ENCODE results near the gene VIT.

Gene VIT

GRCh38 chr2:36696533-36696932 is at the start of gene VIT:
VIT (plus strand) TSS chr2:36696707; CDS start chr2:36716371, 19,664 bp downstream.
- DNase-seq, result no peak

DNA sequence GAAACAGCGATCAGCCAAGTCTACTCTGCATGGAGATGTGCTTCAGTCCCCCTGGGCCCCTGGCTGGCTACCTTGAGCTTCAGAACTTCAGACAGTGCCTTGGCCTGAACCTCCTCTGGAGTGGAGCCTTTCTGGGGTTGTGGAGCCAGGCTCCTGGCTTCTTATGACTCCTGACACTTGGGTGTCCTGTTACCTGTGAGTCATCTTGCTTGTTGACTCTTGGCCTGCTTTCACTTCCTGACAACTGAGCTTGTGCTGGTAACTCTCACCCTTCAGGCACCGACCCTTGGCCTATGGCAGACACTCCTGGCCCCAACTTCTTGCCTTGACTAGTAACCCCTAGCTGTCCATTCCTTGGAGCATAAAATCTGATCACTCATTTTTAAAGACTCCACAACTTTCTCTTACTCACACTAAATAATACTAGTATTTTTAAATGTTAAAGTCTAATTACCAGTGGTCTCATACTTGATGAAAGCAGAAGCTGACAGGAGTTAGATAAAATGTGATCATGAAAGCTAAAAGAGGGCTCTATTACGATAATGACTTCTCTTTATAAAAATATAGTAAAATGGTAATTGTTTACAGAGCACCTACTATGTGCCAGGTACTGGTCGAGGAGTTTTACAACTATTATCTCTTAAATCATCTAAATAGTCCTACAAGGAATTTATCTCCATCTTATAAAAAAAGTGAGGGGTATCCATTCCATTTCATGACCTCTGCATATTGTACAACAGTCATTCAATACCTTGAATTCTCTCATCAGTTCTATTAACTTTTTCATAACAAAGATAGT is 46.3 kb upstream of the VIT start:
- no peak for DNase-seq

GRCh38 chr2:36653155-36653554 is 43.4 kb upstream of the VIT start:
- DNase-seq, result no peak

DNA sequence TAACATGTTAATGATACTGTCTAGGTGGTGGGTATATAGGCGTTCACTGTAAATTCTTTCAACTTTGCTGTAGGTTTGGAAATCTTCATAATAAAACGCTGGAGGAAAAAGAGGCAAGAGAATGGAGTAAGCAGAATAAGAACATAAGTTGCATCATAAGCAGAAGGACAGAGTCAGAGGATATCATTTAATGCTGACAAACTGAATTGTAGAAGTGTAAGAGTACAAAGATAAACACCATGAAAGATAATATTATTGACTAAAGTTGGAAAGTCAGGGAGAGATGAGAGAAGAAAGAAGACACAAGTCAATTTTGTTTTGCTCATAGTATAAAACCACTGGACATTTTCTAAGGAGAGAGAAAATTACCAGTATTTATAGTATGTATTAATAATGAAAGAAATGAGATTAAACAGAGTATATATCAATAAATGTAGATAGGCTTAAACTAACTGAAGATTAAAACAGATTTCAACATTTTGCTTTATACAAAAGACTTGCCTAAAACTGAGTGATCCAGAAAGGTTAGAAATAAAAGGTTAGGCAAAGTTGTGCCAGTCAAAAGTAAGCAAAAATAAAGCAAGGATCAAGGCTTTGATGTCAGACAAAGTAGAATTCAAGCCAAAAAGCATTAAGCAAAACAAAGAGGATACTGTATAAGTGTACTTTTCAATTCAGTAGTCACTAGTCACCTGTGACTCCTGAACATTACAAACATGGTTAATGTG is 42.4 kb upstream of the VIT start:
- DNase-seq, result no peak

DNA sequence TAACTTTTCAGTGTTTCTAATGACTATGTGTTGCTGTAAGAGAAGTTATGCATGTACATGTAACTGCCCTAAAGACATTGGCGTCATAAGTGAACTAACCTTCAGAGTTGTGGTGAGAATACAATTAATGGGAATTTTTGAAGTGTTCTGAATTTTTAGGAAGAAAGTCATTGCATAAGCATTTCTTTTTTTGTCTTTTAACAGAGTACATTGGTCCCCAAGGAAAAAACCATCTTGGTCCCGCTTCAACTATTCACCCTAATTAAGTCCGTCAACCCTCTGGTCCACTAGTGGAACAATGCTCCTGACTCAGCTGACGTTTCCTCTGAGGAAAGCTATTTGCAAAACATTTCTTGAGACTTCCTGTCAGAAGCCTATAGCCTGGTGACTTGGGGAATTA is 41.1 kb upstream of the VIT start:
- DNase-seq, result no peak

GRCh38 chr2:36657703-36658102 is 38.8 kb upstream of the VIT start:
- DNase-seq, result no peak

GRCh38 chr2:36658277-36658748 is 38.2 kb upstream of the VIT start:
- no peak for DNase-seq

- DNase-seq, result no peak
Measured at GRCh38 chr2:36659218-36659617, 37.3 kb upstream of the VIT start.

DNA sequence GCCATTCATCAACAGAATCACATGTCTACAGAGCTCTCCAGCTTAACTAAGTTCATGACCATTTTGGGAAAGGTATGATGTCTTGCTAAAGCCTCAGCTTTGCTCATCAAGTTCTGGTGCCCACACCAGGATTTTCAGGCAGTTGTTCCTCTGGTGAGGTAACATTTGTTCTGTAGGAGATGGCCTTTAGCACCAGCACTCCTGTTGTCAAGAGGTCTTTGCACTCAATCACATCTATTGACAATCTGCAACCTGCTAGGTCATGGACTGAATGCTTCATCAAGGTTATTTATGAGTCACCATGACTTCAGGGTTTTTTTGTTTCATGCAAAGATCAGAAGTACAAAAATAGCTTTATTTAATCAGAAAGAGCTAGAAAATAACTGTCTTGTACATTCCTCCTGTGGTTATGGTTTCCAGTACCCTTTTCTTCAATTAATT is 36.6 kb upstream of the VIT start:
- DNase-seq, result no peak

DNA sequence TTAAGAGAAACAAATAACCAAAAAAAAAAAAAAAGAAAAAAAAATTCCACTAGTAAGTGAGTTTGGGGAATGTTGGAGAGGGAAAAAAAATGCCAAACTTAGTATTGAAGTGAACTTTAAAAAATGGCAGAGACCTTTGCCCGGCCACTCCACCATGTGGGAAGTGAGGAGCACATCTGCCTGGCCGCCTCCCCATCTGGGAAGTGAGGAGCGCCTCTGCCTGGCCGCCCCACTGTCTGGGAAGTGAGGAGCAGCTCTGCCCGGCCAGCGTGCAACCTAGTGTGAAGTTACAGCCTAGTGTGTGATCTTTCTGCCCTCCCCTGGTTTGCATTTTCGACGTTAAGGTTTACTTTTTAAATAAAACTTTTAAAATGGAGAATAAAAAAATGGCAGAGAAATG is 33.9 kb upstream of the VIT start:
- no peak for DNase-seq

- no peak for DNase-seq
Measured at GRCh38 chr2:36663295-36663694, 33.2 kb upstream of the VIT start.

- DNase-seq, result peak; percentile 59
Measured at GRCh38 chr2:36663851-36664695, 32.4 kb upstream of the VIT start.

DNA sequence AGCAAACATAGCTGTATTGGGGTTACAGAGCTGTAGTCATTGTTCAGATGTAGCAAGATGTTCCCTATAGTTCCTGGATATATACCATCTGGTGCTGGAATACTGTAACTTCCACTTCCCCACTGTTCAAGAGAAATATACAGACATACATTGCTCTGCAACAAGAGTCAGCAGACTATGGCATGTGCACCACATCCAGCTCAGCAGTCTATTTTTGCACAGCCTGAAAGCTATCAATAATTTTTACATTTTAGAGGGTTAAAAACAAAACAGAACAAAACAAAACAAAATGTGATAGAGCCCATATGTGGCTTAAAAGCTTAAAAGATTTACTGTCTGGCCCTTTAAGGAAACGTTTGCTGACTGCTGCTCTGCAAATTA is 31.8 kb upstream of the VIT start:
- DNase-seq, result no peak

DNA sequence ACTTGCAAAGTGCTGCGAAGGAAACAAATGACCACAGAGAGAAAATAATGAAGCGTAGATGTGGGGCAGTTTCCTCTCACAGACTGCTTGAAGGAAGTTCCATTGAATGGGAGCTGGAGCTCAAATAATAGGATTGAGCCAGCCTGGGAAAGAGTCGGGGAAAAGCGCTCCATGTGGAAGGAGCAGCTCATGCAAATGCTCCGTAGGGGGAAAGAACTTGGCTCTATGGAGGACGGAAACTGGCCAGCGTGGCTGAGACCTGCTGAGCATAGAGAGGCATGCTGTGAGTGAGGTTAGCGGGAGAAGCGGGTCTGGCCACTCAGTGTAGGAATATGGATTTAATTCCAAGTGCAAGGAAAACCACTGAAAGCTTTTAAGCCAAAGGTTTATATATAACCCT is 28.6 kb upstream of the VIT start:
- DNase-seq, result no peak

DNA sequence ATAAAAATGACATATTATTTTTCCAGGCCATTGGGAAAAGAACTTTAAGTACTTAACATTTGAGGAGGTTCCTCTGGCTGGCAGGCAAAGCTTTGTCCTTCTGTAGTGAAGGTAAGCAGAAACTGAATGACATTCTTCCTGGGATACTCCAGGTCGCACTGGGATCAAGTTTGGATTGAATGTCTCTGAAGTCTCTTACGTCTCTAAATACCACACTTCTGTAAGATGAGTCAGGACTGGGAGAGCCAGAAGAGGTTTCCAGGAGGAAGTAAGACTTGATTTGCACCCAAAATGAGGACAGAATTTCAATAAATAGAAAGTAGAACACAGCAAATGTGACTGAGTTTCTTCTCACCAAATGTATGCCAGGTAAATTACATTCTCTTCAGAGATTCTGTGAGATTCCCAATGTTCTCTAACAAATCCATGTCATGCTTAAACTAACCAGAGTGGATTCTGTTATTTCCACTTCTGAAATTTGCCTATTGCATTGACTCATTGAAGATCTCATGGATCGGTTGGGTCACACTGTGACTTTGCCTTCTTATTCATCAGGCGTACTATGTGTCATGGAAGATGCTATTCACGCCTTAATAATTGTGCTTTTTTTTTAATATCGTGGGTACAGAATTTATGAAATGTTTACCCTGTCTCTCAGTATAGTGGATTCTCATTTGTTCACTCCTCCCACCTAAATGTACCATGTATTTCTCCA is 25.5 kb upstream of the VIT start:
- no peak for DNase-seq

DNA sequence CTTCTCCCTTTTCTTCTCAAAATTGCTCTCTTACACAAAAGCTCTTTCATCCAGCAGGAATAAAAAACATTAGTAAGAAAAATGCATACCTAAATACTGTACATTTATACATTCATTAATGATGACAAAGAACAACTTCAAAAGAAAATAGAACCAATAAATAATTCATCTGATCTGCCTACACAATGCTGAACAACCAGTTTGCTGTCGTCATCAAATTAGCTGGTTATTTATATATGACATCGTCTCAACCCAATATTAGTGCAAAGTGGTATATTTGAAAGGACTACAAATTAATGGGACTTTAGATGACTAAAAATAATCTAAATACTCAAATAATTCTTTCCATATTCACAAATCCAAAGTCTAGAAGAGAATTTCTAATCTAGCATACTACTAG is 24.8 kb upstream of the VIT start:
- no peak for DNase-seq

DNA sequence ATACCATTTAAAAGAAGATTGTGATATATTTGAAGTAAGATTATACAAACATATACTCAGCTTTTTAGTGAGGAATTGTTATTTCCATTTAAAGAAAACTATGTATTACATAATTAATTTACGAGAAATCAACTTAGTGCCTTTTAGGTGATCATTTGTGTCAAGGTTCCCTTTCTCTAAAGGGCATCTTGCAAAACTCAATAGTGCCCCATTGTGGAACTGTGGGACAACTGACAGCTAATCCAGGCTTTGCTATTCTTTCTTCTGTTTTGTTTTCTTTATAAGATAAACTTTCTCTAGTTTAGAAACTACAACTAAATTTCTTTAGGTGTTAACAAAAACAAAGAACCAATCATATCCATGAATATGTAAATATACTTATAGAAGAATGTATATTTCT is 24.3 kb upstream of the VIT start:
- DNase-seq, result no peak

DNA sequence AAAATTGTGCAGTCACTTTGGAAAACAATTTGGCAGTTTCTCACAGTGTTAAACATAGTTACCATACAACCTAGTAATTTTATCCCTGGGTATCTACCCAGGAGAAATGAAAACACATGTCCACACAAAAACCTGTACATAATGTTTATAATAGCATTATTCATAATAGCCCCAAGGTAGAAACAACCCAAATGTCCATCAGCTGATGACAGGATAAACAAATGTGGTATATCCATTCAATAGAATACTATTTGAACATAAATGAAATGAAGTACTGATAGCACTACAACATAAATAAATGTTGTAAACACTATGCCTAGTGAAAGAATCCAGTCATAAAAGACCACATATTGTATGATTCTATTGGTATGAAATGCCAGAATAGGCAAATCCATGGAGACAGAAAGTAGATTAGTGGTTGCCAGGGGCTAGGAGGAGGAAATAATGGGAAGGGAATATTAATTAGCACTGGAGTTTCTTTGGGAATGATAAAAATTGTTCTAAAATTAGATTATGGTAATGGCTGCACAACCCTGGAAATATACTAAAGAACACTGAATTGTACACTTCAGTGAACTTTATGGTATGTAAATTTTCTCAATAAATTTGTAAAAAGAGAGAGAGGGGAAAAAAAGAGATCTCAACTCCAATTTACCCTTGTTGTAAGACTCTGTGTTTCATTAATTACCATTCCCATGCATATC is 20.8 kb upstream of the VIT start:
- DNase-seq, result no peak

- DNase-seq, result no peak
Measured at GRCh38 chr2:36676364-36676763, 20.1 kb upstream of the VIT start.

DNA sequence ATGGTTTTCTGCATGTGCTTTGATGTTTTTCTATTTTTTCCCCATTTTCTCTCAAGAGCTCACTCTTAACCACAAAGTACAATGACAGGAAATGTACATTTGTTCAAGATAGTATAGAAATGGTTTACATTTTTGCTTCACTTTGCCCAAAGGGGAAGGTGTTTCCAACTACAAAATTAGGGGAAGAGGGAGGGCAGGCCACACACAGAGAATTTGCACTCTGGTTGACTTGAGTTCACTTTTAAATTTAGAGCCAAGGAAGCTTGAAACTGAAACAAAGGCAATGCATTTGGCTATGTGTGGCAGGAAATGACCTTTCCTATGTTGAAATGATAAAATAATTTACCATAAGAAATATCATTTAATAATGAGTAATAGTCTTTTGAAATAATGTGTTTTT is 19.1 kb upstream of the VIT start:
- no peak for DNase-seq

DNA sequence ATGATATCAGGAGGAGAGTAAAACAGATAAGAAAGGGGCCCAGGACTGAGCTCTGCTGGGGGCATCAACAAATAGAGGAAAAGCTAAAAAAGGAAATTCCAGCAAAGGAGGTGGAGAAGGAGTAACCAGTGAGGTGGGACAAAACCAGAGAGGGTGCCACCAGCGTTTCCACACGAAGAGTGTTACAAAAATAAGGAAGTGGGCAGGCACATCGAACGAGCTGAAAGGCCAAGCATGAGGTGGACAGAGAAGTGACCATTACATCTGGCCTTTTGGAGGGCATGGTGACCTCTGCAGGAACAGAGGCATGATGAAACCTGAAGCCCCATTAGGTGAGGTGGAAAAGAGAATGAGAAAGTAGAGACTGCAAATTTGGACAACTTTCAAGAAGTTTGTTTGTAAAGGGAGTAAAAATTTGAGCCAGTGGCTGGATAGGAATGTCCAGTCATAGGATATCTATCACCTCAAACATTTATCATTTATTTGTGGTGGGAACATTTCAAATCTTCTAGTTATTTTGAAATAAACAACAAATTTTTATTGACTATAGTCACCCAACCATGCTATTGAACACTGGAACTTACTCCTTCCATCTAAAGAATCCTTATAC is 18.4 kb upstream of the VIT start:
- no peak for DNase-seq

DNA sequence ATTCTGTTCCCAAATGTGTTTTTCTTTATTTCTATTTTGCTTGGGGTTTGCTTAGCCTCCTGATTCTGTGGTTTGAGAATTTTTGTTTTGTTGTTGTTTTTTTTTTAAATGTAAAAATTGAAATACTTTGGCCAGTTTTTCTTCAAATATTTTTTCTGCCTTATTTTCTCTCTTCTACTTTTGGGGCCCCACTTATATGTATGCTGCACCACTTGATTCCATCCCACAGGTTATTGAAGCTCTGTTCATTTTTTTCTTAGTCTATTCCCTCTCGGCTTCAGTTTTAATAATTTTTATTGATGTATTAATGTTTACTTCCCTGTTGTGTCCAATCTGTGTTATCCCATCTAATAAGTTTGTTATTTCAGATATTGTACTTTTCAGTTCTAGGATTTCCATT is 17.7 kb upstream of the VIT start:
- DNase-seq, result no peak

Measured in NCI-H1417 treated with DMSO at 0.1 percent for 48 hours (cell line).